SU-DHL-6 (cell line): ENCODE measurements around the gene CMTM8.

Experiments
- CTCF ChIP-seq: fragments of 200-600 bp; sonication (generic); IDR thresholded peaks from one replicate; pipeline ENCODE4 v1.5.1; 2017; ENCODE audit warnings: antibody characterized with exemption, mild to moderate bottlenecking, low read length, moderate library complexity; ENCODE audit not compliant: insufficient read depth, poor library complexity, severe bottlenecking
- EZH2phosphoT487 ChIP-seq: fragments of 200-600 bp; sonication (generic), shearing (Covaris generic); conservative IDR thresholded peaks from 2 replicates; pipeline ENCODE4 v1.6.1; 2018; ENCODE audit warnings: mild to moderate bottlenecking, antibody characterized with exemption, low read length, moderate library complexity, mixed read lengths

DNA sequence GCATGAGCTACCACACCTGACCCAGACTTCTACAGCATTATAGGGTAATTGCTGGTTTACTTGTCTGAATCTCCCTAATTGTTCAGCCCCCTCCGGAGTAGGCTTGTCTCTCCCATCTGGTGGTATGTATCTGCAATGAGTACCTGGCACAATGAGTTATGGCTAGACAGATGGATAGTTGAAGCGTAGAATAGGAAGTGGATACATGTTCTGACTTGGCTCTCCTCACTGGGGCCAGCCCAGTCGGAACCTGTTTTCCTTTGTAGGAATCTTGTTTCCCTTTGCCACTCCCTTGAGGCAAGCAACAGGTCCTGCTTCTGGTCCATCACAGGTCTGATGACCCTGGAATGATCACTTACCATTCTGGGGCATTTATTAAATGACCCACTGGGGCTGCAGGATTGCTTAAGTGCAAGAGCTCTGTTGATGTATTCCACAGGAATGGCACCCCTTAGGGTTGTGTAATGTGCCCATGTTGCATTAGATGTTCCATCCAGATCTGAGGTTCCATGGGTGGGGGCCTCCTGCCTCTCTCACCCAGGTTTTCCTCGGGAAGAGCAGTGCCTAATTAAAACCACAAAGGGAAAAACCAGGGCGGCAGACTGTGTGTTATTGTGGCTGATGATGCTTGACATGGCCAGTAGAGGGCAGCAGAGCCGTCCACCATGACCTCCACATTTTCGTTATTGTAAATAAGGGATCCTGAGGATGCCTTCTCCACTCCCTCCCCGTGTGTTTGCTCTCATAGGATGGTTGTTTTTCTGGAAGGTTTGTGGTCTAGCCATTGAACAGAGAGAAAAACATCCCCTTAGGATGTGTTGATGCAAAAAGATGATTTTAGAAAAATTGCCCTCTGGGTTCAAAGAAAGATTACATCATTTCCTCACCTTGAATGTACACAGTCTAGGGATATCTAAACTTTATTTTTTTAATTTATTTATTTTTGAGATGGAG lies 58.0 kb downstream of the CMTM8 start:
- peak; percentile 79 for TF ChIP-seq CTCF
- no peak for TF ChIP-seq EZH2phosphoT487
